ENCODE measurements around the gene RGS11.
"Not testable (repeated sequence)": the region's sequence is repeated elsewhere in the genome, so short reads cannot be mapped to it uniquely, and the experiment has no call there.

Gene RGS11

DNA sequence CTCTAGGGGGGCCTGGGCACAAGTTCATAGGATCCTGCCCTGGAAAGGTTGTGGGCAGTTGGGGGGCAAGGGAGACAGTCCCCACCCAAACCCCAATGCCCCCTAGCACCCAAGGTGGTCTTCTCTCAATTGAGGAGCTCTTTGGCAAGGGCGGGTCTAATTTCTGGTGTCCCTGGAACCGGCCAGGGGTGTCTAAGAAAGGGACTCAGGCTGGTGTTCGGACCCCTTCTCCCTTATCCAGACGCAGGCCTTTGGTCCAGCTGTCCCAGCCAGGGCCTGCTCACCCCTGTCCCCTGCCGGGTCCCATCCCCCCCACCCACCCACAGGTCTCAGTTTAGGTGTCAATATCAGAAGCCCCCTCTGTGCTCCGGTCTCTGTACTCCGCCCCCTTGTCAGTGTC is 3.8 kb upstream of the RGS11 start:
- DNase-seq, result no peak

DNA sequence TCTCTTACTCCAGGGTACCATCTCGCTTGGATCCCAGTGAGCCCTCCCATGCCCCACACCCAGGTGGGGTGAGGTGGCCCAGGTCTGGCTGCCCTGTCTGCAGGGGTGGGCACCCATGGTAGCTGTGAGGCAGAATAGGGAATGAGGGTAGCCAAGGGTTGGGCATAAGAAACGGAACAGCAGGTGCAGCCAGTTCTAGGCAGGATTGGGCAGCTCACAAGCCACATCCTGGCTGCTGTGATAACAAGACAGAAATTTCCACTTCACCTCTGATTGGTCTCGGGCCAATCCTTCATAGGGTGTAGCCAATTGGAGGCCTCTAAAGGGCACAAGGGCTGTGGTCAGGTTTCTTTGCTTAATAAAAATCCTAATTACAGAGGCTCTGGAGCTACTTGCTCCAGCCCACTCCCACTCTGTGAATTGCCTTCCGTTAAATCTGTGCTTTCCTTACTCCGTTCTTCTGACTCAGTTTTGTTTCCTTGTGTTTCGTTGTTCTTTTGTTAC is 3.2 kb upstream of the RGS11 start:
- DNase-seq, result peak; percentile 36

DNA sequence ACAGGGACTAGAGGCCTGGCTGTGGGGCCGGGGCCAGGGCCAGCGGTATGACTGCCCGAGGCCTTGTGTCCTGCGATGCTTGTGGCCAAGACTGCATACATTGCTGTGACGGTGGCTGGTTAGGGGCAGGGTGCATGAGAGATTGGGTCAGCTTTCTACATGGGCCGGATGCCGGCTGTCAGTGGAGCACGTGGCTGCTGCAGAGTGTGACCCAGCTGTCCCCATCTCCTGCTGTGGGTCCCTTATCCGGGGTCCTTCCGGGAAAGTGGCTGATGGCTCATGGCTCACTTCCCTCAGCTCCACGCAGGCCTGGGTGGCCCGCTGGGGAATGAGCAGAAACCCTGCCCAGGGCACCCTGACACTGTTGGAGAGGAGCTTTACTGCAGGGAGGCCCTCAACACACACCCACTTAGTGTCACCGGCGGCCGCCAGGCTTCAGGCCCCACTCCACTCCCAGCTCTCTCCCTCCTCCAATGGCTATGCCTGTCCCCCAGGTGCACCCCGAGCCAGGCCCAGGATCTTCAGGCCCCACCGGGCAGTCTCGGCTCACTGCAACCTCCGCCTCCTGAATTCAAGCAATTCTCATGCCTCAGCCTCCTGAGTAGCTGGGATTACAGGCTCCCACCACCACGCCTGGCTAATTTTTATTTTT is 808 bp upstream of the RGS11 start:
- no peak for DNase-seq

DNA sequence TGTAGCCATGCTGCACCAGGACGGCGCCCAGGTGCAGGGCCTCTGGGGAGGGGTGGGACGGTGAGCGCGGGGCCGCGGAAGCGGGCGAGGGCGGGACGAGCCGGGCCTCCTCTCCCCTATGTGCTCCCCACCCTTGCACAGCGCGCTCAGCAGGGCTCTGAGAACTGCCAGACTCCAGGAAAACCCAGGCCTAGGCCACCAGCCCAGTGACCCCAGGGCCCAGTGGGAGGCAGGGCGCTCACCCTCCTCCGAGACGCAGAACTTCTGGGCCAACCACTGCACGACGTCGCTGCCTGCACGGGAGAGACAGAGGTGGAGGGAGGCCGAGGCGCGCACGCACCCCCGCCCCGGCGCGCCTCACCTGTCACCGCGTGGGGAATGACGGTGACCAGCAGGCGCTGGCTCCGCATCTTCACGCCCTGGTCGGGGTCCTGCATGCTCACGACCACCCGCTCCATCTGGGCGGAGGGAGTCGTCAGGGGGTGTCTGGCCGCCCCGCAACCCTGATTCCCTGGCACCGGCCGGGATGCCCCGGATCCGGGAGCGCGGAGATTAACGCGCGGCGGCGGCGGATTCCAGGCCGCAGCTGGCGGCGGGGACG is 603 bp downstream of the RGS11 start:
- peak; percentile 37 for DNase-seq

DNA sequence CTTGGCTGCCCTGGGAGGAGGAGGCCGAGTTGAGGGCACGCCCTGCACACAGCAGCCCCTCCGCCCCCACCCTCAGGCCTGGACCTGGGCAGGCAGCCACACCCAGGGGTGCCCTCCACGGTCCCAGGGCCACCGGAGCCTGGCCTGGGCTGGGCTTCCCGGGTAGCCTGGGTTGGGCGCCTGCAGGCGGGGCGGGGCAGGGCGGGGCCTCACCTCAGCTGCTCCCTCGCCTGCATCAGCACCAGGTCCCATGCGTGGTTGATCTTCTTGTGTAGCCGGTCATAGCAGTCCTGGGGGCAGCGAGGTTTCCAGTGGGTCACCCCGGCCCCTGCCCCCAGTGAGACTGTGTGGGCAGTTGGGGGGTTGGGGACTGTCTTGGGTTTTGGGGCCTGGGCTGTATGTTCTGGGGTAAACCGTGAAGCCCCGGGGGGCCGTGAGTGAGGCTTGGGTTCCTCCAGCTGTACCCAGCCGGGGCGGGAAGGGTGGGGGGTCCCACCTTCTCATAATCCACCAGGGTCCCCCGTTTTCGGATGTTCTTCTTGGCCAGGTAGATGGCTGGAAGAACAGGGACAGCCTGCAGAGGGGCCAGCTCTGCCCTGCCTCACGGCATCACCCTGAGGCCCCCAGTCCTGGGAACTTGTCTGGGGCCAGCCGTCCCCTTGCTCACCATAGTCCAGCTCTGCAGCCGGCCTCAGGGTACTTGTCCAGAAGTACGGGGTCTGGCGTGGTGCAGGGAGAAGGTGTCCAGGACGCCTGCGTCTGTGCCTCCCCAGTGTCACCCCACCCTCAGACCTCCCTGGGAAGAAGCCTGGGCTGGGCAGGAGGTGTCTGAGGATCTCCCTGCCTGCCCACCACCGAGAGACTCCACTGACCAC is 2.0 kb downstream of the RGS11 start:
- DNase-seq, result no peak

DNA sequence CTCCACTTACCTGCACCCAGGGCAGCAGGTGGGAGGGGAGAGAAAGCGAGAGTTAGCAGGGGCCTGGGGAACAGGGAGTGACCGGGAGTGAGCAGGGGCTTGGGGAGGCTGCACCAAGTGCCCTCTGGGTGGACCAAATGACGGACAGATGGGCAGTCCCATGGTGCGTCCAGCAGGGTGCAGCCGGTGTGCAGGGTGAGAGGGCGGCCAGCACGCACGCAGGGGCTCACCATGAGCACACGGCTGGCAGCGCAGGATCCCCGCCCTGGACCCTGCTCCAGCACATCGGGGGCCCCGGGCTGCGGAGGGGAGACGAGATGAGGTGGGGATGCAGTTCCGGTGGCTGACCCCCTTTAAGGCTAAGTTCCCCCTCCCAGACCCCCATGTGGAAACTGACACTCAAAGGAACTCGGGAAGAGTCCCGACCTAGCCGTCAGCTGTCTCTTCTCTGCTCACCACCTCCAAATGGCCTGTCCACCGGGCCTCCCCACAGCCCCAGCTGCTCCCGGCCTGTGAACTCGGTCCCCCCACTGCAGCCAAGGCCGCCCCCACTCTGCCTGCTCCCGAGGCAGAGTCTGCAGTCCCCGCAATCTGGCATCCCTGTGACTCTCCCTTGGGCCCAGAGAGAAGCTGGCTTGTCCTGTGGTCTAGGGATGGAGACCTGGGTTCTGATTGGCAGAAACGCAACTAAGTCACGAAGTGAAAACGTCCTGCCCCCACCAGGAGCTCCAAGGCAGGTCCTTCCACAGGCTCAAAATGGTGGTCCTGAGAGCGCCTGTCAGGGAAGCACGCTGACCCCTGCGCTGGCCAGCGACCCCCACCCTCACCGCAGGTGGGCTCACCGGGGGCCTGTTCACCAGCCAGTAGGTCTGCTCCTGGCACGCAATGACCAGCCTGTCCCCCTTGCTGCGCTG is 2.9 kb downstream of the RGS11 start:
- DNase-seq, result no peak

DNA sequence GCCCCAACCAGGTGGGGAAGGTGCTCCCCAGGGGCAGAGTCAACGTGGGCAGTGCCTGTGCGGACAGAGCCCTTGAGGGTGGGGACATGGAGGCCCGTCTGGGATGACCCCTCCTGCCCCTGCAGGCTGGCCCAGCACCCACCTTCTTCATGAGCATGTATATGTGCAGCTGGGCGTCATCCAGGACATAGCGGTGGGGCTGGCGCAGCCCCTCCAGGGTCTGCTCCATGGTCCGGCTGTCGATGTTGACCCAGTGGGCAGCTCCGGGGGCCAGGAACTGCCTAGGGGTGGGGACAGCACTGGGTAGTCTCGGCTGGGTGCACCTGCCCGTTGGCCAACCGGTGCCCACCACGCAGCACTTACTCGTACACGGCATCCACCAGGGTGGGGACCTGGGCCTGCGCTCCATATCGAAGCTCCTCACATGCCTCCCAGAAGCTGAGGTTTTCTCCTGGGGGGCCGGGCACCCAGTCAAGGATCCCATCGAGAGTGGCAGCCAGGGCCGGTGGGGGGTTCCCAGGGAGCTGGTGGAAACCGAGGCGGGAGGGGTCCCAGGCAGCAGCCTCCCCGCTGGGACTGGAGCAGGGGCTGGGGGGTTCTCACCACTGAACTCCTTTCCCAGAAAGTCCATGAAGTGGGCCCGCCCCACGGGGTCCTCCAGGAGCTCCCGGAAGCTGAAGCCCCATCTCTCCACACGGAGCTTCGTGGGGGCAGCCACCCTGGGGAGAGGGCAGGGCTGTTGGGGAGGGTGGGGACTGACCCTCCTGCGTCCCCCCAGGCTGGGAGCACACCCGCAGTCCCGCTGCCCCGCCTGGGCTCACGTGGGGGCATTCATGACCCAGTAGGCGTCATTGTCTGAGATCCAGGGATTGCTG is 5.1 kb downstream of the RGS11 start:
- DNase-seq, result no peak

DNA sequence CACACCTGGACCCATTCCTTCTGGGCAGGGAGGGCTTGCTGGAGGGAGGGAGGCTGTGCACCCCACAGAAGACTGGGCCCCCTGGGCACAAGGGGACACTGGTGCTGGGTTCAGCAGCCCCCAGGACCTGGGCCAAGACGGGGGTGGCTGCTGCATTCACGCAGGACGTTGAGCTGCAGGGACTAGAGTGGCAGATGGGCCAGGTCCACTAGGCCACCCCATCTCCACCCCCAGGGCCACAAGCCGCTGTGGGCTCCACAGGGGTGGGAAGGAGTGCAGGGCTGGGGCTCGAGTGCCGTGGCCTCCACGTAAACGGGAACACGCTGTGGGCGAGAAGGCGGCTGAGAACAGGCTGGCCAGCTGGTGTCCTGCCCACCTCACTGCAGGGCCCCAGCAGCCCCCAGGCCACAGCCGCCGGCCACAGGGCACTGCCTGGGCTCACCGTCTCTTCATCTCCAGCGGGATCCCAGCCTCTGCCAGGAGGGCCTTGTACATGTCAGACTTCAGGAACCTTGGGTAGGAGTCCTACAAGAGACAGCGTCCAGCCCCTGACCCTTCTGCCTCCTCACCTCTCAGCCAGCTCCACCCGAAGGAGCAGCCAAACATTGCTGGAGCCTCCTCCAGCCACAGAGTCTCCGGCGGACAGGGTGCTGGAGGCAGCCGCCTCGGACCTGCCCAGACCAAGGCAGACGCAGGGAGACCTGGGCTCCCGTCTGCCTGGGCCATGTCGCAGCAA is 6.5 kb downstream of the RGS11 start:
- DNase-seq, result no peak

DNA sequence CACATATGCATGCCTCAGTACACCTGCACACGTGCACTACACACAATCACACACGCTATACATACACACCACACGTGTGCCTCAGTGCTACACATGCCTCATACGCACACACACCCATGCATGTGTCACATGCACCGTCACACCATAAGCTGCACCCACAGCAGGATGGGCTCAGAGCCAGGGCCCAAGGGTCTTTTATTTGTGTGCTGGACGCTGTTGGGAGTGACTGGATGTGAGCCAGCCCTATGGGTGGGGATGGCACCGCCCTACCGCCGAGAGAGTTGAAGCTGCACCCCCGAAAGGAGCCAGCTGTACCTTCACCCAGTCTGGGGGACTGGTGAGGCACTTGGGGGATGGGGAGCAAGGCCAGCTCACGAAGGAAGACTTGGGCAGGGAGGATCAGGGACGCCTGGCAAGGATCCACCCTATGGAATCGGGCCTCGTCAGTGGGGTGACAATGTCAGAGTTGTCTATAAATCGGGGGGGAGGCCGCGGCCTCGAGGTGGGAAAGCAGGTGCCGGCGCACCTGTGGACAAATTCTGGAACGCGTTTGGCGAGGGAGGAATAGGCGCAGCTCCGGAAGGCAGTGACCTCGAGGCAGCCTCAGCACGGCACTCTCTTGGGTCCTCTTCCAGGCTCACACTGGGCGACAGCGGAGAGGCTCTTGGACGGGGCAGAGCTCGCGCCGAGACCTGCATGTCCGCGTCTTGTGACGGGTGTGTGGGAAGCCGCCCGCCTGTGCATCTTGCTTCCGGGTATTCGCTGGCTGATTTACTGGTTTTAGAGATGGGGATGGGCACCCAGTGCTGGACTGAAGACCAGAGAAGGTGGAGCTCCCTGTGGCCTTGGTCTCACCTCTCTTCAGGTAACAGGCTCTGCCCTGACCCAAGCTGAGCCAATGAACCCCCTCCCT is 7.3 kb downstream of the RGS11 start:
- no peak for DNase-seq

DNA sequence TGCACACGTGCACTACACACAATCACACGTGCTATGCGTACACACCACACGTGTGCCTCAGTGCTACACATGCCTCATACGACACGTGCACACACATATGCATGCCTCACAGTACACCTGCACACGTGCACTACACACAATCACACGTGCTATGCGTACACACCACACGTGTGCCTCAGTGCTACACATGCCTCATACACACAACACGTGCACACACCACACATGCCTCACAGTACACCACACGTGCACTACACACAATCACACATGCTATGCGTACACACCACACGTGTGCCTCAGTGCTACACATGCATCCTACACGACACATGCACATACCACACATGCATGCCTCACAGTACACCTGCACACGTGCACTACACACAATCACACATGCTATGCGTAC is 8.2 kb downstream of the RGS11 start:
- not testable (repeated sequence) for DNase-seq

DNA sequence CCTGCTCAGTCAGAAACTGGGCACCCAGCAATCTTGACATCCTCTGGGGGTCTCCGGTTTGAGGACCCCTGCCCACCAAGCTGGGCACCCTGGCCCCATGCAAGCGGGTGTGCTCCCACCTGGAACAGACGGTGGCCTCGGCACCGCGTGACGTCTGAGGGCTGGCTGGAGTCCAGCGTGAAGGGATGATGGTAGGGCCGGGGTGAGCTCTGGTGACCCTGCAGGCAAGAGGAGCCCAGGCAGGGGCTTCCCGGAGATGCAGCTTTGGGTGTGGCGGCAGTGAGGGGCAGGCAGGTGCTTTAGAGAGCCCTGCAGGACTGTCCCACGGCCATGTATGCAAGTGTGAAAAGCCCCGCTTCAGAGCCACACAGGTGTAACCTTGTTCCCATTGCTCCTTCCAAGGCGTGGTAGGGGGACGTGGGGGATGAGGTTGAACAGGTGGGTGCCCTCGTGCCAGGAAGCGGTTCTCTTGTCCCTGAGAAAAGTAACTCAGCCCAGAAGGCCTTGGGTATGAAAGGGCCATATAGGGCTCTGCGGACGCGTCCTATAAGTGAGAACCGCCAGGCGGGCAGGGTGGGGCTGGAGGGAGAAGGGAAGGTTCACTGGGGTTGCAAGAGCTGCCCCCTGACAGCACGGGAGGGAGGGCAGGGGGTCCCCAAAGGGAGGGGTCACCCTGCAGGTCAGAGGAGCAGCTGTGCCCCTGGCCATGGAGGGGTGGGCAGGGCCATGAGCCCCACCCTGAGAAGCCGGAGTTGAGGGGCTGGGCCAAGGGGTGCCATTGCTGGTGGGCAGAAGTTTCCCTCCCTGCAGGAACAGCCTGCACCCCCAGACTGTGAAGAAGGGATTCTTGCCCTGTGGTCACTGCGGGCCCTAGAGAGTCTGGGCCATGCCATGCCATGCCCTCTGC is 9.2 kb downstream of the RGS11 start:
- DNase-seq, result no peak

DNA sequence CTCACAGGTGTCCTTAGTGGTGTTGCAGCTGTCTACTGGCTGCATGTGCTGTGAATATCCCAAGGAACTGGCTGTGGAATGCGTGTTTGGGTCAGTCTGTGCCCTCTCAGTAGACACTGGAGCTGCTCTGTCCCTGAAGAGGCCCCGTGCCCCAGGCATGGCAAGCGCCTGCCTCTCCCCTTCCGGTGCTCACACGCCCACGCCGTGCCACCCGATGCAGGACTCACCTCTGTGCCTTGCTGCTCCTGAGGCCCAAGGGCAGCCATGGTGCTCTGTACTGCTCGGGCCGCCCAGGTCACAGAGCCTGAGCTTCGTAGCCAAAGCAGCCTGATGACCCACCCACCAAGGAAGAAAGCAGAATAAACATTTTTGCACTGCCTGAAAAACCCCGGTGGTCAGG is 10.0 kb downstream of the RGS11 start:
- no peak for DNase-seq

DNA sequence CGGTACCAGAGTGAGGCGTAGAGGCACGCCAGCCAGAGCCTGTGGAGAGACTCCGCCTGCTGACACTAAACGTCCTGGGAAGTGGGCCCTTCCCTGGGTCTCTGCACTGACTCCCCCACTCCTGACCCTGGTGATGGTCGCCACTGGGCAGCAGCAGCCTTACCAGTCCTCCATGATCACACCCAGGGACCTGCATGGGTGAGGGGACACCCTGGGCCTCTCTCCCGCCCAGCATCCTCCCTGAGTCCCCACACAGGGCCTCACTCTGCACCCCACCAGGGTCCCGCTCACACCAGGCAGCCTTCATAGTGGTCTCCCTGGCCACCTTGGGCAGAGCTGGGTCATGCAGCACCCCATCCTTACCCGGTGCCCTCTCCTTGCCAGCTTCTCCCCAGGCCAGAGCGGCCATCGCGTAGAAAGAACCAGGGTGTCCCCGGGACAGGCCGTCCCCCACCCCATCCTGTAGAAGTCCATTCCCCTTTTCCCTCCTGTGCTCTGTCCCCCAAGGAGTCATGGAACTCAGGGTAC is 10.7 kb downstream of the RGS11 start:
- no peak for DNase-seq

DNA sequence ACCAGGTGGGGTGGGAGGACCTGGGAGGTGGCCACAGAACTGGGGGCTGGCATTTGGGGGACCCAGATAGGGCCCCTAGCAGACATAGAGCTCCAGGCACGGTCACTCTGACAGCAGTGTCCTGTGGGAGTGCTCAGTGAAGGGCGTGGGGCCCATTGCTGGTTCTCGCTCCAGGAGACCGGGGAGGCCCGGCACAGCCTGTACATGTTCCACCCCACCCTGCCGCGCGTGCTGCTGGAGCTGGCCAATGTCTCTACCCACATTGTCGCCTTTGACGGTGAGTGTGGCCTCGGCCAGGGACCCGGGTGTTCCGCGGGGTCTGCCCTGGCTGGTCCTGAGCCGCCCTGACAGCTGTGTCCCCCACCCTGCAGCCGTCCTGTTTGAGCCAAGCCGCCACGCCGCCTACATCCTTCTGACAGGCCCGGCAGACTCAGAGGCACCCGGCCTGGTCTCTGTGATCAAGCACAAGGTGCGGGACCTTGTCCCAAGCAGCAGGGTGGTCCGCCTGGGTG is 11.2 kb downstream of the RGS11 start:
- DNase-seq, result no peak

DNA sequence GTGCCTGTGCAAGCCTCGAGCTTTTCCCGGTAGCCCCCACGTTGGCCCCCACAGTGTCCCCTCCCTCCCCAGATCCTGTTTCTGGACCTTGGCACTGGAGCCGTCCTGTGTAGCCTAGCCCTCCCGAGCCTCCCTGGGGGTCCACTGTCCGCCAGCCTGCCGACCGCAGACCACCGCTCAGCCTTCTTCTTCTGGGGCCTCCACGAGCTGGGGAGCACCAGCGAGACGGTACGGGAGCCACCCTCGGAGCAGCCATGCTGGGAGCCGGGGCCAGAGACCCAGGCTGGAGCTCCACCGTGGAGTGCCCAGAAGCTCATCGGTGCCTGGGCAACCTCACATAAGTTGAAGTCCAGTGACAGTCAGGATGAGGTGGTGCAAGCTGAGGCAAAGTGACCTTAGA is 11.8 kb downstream of the RGS11 start:
- no peak for DNase-seq

DNA sequence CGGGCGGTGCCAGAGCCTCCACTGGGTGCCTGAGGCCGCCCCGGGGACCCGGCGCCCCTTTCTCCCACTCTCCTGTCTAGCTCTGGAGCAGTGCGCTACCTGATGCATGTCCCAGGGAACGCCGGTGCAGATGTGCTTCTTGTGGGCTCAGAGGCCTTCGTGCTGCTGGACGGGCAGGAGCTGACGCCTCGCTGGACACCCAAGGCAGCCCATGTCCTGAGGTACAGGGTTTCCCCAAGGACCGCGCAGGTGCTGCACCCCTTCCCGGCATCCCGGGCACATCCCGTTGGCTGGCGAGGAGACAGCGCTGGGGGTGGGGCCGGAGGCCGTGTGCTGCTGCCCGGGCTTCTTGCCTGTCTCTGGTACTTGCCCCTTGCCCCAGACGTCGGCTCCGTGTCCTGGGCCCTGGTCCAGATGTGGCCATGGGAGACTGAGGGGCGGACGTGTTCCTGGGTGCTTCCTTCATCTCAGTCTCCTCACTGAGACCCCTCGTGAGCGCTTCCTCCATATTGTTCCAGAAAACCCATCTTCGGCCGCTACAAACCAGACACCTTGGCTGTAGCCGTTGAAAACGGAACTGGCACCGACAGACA is 12.5 kb downstream of the RGS11 start:
- DNase-seq, result no peak

DNA sequence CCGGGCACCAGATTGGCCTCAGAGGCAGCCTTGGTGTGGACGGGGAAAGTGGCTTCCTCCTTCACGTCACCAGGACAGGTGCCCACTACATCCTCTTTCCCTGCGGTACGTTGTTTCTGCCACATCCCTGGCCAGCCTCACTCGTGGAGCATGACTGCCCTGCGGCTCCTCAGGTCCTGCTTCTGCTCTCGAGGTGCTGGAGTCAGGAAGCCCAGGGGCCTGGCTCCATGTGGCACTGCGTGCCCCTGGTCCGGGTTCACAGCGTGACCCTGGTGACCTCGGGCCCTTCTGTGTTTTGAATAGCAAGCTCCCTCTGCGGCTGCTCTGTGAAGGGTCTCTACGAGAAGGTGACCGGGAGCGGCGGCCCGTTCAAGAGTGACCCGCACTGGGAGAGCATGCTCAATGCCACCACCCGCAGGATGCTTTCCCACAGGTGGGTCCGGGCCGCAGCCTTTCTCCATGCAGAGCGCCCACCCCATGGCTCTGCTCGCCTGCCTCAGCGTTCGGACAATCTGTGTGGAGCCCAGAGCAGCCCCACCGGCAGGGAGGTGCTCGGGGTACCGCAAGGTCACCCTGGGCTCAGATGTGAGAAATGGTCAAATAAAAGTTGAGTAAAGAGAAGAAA is 13.5 kb downstream of the RGS11 start:
- no peak for DNase-seq
